Natural killer cell (primary cell): ENCODE measurements around the gene PRR7. TPM values are rescaled to one million over a fixed set of nuclear protein-coding genes. Genes with fewer than 3 reads are reported as not detected.

ENCODE experiments used
- ATAC-seq, 3 donors: fragments of 150-1000 bp in 2 of 3; fragments of 200-7000 bp in 1 of 3; cut with Tn5 transposase; 1 replicate in 1 of 3; 2 replicates in 2 of 3; pipeline ENCODE4 v1.10.0; 2021; ENCODE audit warnings: mild to moderate bottlenecking in 2 of 3, moderate library complexity in 2 of 3
- DNase-seq, 2 donors: peaks; one replicate each; pipeline versions ENCODE4 v3.0.0 to v3.0.0-alpha.2; 2013 to 2021; ENCODE audit warnings: mixed read lengths in 1 of 2
- H3K27ac ChIP-seq: one replicate; pipeline ENCODE4 v1.5.1; 2013; ENCODE audit warnings: mild to moderate bottlenecking, low read length
- H3K27me3 ChIP-seq: one replicate; pipeline ENCODE4 v1.6.1; 2013; ENCODE audit warnings: low read length; ENCODE audit not compliant: control insufficient read depth, insufficient read depth
- H3K36me3 ChIP-seq: one replicate; pipeline ENCODE4 v1.6.1; 2013; ENCODE audit warnings: low read length; ENCODE audit not compliant: control insufficient read depth, insufficient read depth
- H3K4me1 ChIP-seq: one replicate; pipeline ENCODE4 v1.6.1; 2013; ENCODE audit warnings: low read length; ENCODE audit not compliant: control insufficient read depth, insufficient read depth
- H3K4me3 ChIP-seq: one replicate; pipeline ENCODE4 v1.5.1; 2013; ENCODE audit warnings: low read length
- H3K9me3 ChIP-seq: one replicate; pipeline ENCODE4 v1.6.1; 2013; ENCODE audit warnings: low read length; ENCODE audit not compliant: control insufficient read depth, insufficient read depth
- H3K27ac Mint-ChIP-seq, 2 donors: one replicate each; pipeline ENCODE4 v1.8.0; 2022; ENCODE audit warnings: mild to moderate bottlenecking in 2 of 2, mixed read lengths in 2 of 2, moderate library complexity in 1 of 2
- H3K27me3 Mint-ChIP-seq, 2 donors: one replicate each; pipeline ENCODE4 v1.8.0; 2022; ENCODE audit warnings: low read depth in 2 of 2, mixed read lengths in 2 of 2
- H3K36me3 Mint-ChIP-seq: one replicate; pipeline ENCODE4 v1.8.0; 2022; ENCODE audit warnings: mixed read lengths
- H3K4me1 Mint-ChIP-seq, 2 donors: one replicate each; pipeline ENCODE4 v1.8.0; 2022; ENCODE audit warnings: mixed read lengths in 2 of 2
- H3K4me3 Mint-ChIP-seq: one replicate; pipeline ENCODE4 v1.8.0; 2022; ENCODE audit warnings: mild to moderate bottlenecking, moderate library complexity, mixed read lengths
- H3K9me3 Mint-ChIP-seq, 2 donors: one replicate each; pipeline ENCODE4 v1.8.0; 2022; ENCODE audit warnings: mixed read lengths in 2 of 2
- CTCF ChIP-seq: fragments of 200-600 bp; IDR thresholded peaks from one replicate; pipeline ENCODE4 v1.8.0; 2022; ENCODE audit warnings: antibody characterized with exemption
- WGBS: methylation state at CpG from one replicate; pipeline ENCODE4 v1.1.7; 2013; ENCODE audit warnings: missing lambda C conversion rate; ENCODE audit not compliant: insufficient coverage; 5-methylcytosine and 5-hydroxymethylcytosine counted together
- intact Hi-C: fragments of 100-400 bp; cut with micrococcal nuclease; formaldehyde crosslinking; loops from one replicate; pipeline ENCODE4 v1.14.2; 2022
- total RNA-seq, 4 donors: library from RNA; stranded (reverse); fragments of 120-200 nt in 1 of 4; gene quantifications; one replicate each; pipeline versions ENCODE4 v1.2.3 to v1.2.4, GENCODE V29; 2013 to 2022

The PRR7 gene
- total RNA-seq, 3 donors from 2014 or later (not counting 1 experiment from before 2014, with no cell fraction given): 21.6 to 27.9 (median 23.3) TPM

- WGBS: 72% methylated on average over 6 of the region's 6 CpGs
- Histone ChIP-seq H3K4me1 (peaks cover 51% of the 10 kb centered on the region), H3K27ac (no peak overlapping the region), H3K27me3 (no peaks in the 10 kb centered on the region), H3K4me3 (no peak overlapping the region), H3K9me3 (no peaks in the 10 kb centered on the region), H3K36me3 (peaks cover 4% of the 10 kb centered on the region)
- intact Hi-C loops: loop anchor here (1.0 kb wide), 1 partner anchor 11 kb away; no protein-coding TSS in a partner anchor
- no peak for DNase-seq
- Mint-ChIP-seq H3K4me3 (peak overlapping the region; percentile 75), H3K27me3 (no peaks in the 10 kb centered on the region), H3K9me3 (no peaks in the 10 kb centered on the region), H3K36me3 (no peaks in the 10 kb centered on the region), H3K27ac (peak overlapping the region; percentile 68 to 79), H3K4me1 (peaks cover 27 to 49% of the 10 kb centered on the region in 2 donors)
- no peak for TF ChIP-seq CTCF
- ATAC-seq: no peak
Measured at GRCh38 chr5:177448244-177448950, 1.8 kb downstream of the PRR7 start.

- H3K27ac Mint-ChIP-seq: no peak overlapping the region
- WGBS: 84% methylated on average over 18 of the region's 18 CpGs
- no peaks in the 10 kb centered on the region for H3K36me3 Mint-ChIP-seq
- no peak for TF ChIP-seq CTCF
- H3K4me1 Mint-ChIP-seq: peaks cover 30 to 51% of the 10 kb centered on the region in 2 donors
- Histone ChIP-seq H3K36me3 (no peaks in the 10 kb centered on the region), H3K4me3 (no peak overlapping the region), H3K27me3 (no peaks in the 10 kb centered on the region), H3K9me3 (no peaks in the 10 kb centered on the region), H3K27ac (no peak overlapping the region), H3K4me1 (peaks cover 55% of the 10 kb centered on the region)
- H3K4me3 Mint-ChIP-seq: no peak overlapping the region
- no peak for DNase-seq
- H3K27me3 Mint-ChIP-seq: no peaks in the 10 kb centered on the region
- intact Hi-C loops: loop anchor here (5.0 kb wide), 1 partner anchor 132 kb away; no protein-coding TSS in a partner anchor
- no peaks in the 10 kb centered on the region for H3K9me3 Mint-ChIP-seq
- no peak for ATAC-seq
Measured at GRCh38 chr5:177449140-177450061, 2.8 kb downstream of the PRR7 start.

- WGBS: 90% methylated on average over 9 of the region's 10 CpGs
- Histone ChIP-seq H3K9me3 (no peaks in the 10 kb centered on the region), H3K27ac (no peak overlapping the region), H3K36me3 (no peaks in the 10 kb centered on the region), H3K4me3 (no peak overlapping the region), H3K27me3 (no peaks in the 10 kb centered on the region), H3K4me1 (peaks cover 45% of the 10 kb centered on the region)
- no peak for TF ChIP-seq CTCF
- H3K27me3 Mint-ChIP-seq: no peaks in the 10 kb centered on the region
- peaks cover 16 to 36% of the 10 kb centered on the region in 2 donors for H3K4me1 Mint-ChIP-seq
- DNase-seq (no peak), ATAC-seq (no peak)
- intact Hi-C loops: loop anchor here (5.0 kb wide), 1 partner anchor 134 kb away; no protein-coding TSS in a partner anchor
- H3K27ac Mint-ChIP-seq: peak overlapping the region in 1 of 2 donors; percentile 35
- H3K9me3 Mint-ChIP-seq: no peaks in the 10 kb centered on the region
- H3K36me3 Mint-ChIP-seq: no peaks in the 10 kb centered on the region
- H3K4me3 Mint-ChIP-seq: peak overlapping the region; percentile 37
Measured at GRCh38 chr5:177450667-177451424, 4.2 kb downstream of the PRR7 start.
